H1 (cell line): ENCODE measurements around the gene ERICH3. TPM values are rescaled to one million over a fixed set of nuclear protein-coding genes. Genes with fewer than 3 reads are reported as not detected.

Source experiments
- CTCF ChIA-PET: fragments of 300-600 bp; sonication (Branson Sonifier 250); formaldehyde crosslinking; loops from one replicate; lab custom pipeline; 2021; ENCODE audit not compliant: partially characterized antibody; lab: Charles Lee
- POLR2A ChIA-PET: fragments of 300-600 bp; sonication (Branson Sonifier 250); formaldehyde crosslinking; loops from one replicate; lab custom pipeline; 2021; ENCODE audit warnings: inconsistent platforms; ENCODE audit not compliant: partially characterized antibody; lab: Charles Lee
- DNase-seq, 2 experiments: peaks; one replicate each; pipeline versions ENCODE4 v3.0.0 to v3.0.0-alpha.2; 2010 to 2022; ENCODE audit warnings: low spot score in 2 of 2, low read depth in 1 of 2, mixed read lengths in 1 of 2
- FAIRE-seq: peaks from 2 replicates; lab custom pipeline; 2011; peaks lifted over from hg19 to GRCh38; lab: Jason Lieb, UNC
- H2AFZ ChIP-seq: 2 replicates; pipeline ENCODE4 v1.8.1; 2012; ENCODE audit warnings: low read length, inconsistent platforms
- H2AK5ac ChIP-seq: 2 replicates; pipeline ENCODE4 v1.6.1; 2013; ENCODE audit warnings: low read depth, low read length
- H2BK120ac ChIP-seq: replicated peaks from 2 replicates; pipeline ENCODE3; 2013; ENCODE audit warnings: low read depth, low read length, inconsistent platforms
- H2BK12ac ChIP-seq: 2 replicates; pipeline ENCODE4 v1.6.1; 2013; ENCODE audit warnings: low read depth, low read length
- H2BK15ac ChIP-seq: 2 replicates; pipeline ENCODE4 v1.6.1; 2013; ENCODE audit warnings: low read length
- H2BK20ac ChIP-seq: 2 replicates; pipeline ENCODE4 v1.6.1; 2013; ENCODE audit warnings: low read length
- H2BK5ac ChIP-seq: 2 replicates; pipeline ENCODE4 v1.6.1; 2013; ENCODE audit warnings: low read depth, low read length
- H3K14ac ChIP-seq: 2 replicates; pipeline ENCODE4 v1.6.1; 2013; ENCODE audit warnings: inconsistent platforms; ENCODE audit not compliant: insufficient read length
- H3K18ac ChIP-seq: 2 replicates; pipeline ENCODE4 v1.6.1; 2013; ENCODE audit warnings: low read length; ENCODE audit errors: extremely low read depth
- H3K23ac ChIP-seq: 2 replicates; pipeline ENCODE4 v1.6.1; 2013; ENCODE audit warnings: inconsistent platforms; ENCODE audit not compliant: insufficient read length
- H3K23me2 ChIP-seq: 2 replicates; pipeline ENCODE4 v1.6.1; 2013; ENCODE audit warnings: low read depth, low read length
- H3K27ac ChIP-seq: 2 replicates; pipeline ENCODE4 v1.6.1; 2011; ENCODE audit warnings: low read depth, low read length, inconsistent platforms
- H3K27me3 ChIP-seq, 4 experiments: replicated peaks in 1 of 4; 1 replicate in 1 of 4; 2 replicates in 3 of 4; pipeline versions ENCODE4 v1.6.1 to v1.8.1; 2011 to 2013; ENCODE audit warnings: low read length in 3 of 4, mild to moderate bottlenecking in 3 of 4, inconsistent platforms in 2 of 4, mixed read lengths in 2 of 4, moderate library complexity in 1 of 4; ENCODE audit not compliant: control insufficient read depth in 3 of 4, insufficient read depth in 3 of 4; ENCODE audit errors: extremely low read depth in 1 of 4
- H3K36me3 ChIP-seq, 4 experiments: 2 replicates each; pipeline versions ENCODE4 v1.6.1 to v1.8.1; 2011 to 2013; ENCODE audit warnings: mild to moderate bottlenecking in 4 of 4, low read length in 3 of 4, moderate library complexity in 2 of 4, control low read depth in 1 of 4, inconsistent platforms in 1 of 4; ENCODE audit not compliant: insufficient read depth in 4 of 4, control insufficient read depth in 2 of 4
- H3K4ac ChIP-seq: replicated peaks from 2 replicates; pipeline ENCODE3; 2013; ENCODE audit warnings: low read length, low read depth, mixed read lengths, inconsistent platforms; ENCODE audit not compliant: insufficient read length
- H3K4me1 ChIP-seq, 4 experiments: replicated peaks in 1 of 4; 1 replicate in 1 of 4; 2 replicates in 3 of 4; pipeline versions ENCODE4 v1.6.1 to v1.8.1; 2011 to 2013; ENCODE audit warnings: low read length in 3 of 4, inconsistent platforms in 2 of 4, mixed read lengths in 1 of 4; ENCODE audit not compliant: insufficient read depth in 4 of 4, control insufficient read depth in 3 of 4
- H3K4me2 ChIP-seq, 2 experiments: 2 replicates each; pipeline versions ENCODE4 v1.6.1 to v1.8.1; 2011 to 2013; ENCODE audit warnings: low read depth in 2 of 2, low read length in 2 of 2, control low read depth in 1 of 2, inconsistent platforms in 1 of 2, mild to moderate bottlenecking in 1 of 2; ENCODE audit not compliant: insufficient read depth in 1 of 2
- H3K4me3 ChIP-seq, 4 experiments: fragments of 200-600, 300-600 bp in 1 of 4; sonication (generic), shearing (Covaris generic), sonication (Bioruptor Twin) in 1 of 4; 2 replicates each; pipeline versions ENCODE4 v1.5.1 to v1.8.1; 2011 to 2016; ENCODE audit warnings: low read length in 4 of 4, low read depth in 3 of 4, control low read depth in 2 of 4, inconsistent platforms in 2 of 4, mild to moderate bottlenecking in 2 of 4, mixed read lengths in 1 of 4, moderate library complexity in 1 of 4; ENCODE audit not compliant: insufficient read depth in 2 of 4; ENCODE audit errors: extremely low read depth in 1 of 4
- H3K56ac ChIP-seq: replicated peaks from 2 replicates; pipeline ENCODE3; 2013; ENCODE audit warnings: low read depth, mild to moderate bottlenecking, mixed read lengths, low read length, inconsistent platforms; ENCODE audit not compliant: insufficient read length
- H3K79me1 ChIP-seq: 2 replicates; pipeline ENCODE4 v1.6.1; 2013; ENCODE audit warnings: low read depth, low read length, control low read depth
- H3K79me2 ChIP-seq, 2 experiments: 2 replicates each; pipeline versions ENCODE4 v1.6.1 to v1.8.1; 2012 to 2013; ENCODE audit warnings: low read length in 2 of 2, mild to moderate bottlenecking in 2 of 2, inconsistent platforms in 1 of 2; ENCODE audit not compliant: insufficient read depth in 2 of 2, control insufficient read depth in 1 of 2
- H3K9ac ChIP-seq, 4 experiments: replicated peaks in 1 of 4; 1 replicate in 1 of 4; 2 replicates in 3 of 4; pipeline versions ENCODE4 v1.6.1 to v1.8.1; 2011 to 2013; ENCODE audit warnings: low read depth in 3 of 4, low read length in 3 of 4, control low read depth in 2 of 4, mild to moderate bottlenecking in 2 of 4, moderate library complexity in 2 of 4, inconsistent platforms in 1 of 4; ENCODE audit errors: extremely low read depth in 1 of 4
- H3K9me3 ChIP-seq, 2 experiments: 2 replicates each; pipeline versions ENCODE4 v1.6.1 to v1.8.1; 2012 to 2013; ENCODE audit warnings: mild to moderate bottlenecking in 2 of 2, moderate library complexity in 2 of 2, control low read depth in 1 of 2, inconsistent platforms in 1 of 2, low read depth in 1 of 2, low read length in 1 of 2, mixed read lengths in 1 of 2; ENCODE audit not compliant: insufficient read depth in 2 of 2
- H4K20me1 ChIP-seq, 2 experiments: replicated peaks in 1 of 2; 2 replicates each; pipeline versions ENCODE3 to v1.8.1; 2011 to 2013; ENCODE audit warnings: inconsistent platforms in 2 of 2, low read length in 2 of 2, mild to moderate bottlenecking in 1 of 2; ENCODE audit not compliant: insufficient read depth in 2 of 2, control insufficient read depth in 1 of 2
- H4K5ac ChIP-seq: 2 replicates; pipeline ENCODE4 v1.6.1; 2013; ENCODE audit warnings: low read length, low read depth, mixed read lengths, inconsistent platforms; ENCODE audit not compliant: insufficient read length
- H4K8ac ChIP-seq: 2 replicates; pipeline ENCODE4 v1.8.0; 2013; ENCODE audit warnings: mild to moderate bottlenecking, moderate library complexity, low read length, inconsistent platforms; ENCODE audit not compliant: insufficient read depth; ENCODE audit errors: extremely low read depth
- H4K91ac ChIP-seq: replicated peaks from 2 replicates; pipeline ENCODE3; 2013; ENCODE audit warnings: low read length, mixed read lengths, inconsistent platforms; ENCODE audit not compliant: insufficient read length
- RXRA ChIP-seq: IDR thresholded peaks from 2 replicates; pipeline ENCODE4 v1.6.1; 2011; ENCODE audit warnings: low read depth, mild to moderate bottlenecking, low read length, moderate library complexity; ENCODE audit not compliant: insufficient read depth
- SAP30 ChIP-seq: fragments of 300-600 bp; sonication (generic); IDR thresholded peaks from 2 replicates; pipeline ENCODE4 v1.7.1; 2012; ENCODE audit warnings: low read length, moderate library complexity, mild to moderate bottlenecking, inconsistent platforms; ENCODE audit not compliant: insufficient read depth, insufficient replicate concordance
- SIN3A ChIP-seq, 2 experiments: IDR thresholded peaks in 1 of 2; conservative IDR thresholded peaks in 1 of 2; 2 replicates each; pipeline ENCODE4 v1.6.1; 2011 to 2012; ENCODE audit warnings: low read length in 2 of 2, improper control_type of control experiment in 1 of 2, low read depth in 1 of 2, mild to moderate bottlenecking in 1 of 2
- USF2 ChIP-seq: IDR thresholded peaks from 2 replicates; pipeline ENCODE4 v1.6.1; 2011; ENCODE audit warnings: low read length, improper control_type of control experiment
- WGBS, 2 experiments: shearing (Covaris generic) in 1 of 2; methylation state at CpG; one replicate each; pipeline versions ENCODE4 v1.1.6 to v1.1.7; 2013 to 2015; ENCODE audit warnings: low lambda C conversion rate in 2 of 2, mixed read lengths in 2 of 2, inconsistent platforms in 1 of 2, low coverage in 1 of 2, missing lambda C conversion rate in 1 of 2; ENCODE audit not compliant: insufficient replicate concordance in 2 of 2, insufficient coverage in 1 of 2, insufficient read length in 1 of 2; ENCODE audit errors: extremely low coverage in 1 of 2, missing lambda C conversion rate in 1 of 2; 5-methylcytosine and 5-hydroxymethylcytosine counted together
- polyA plus RNA-seq, 7 experiments: library from polyadenylated mRNA; depleted of rRNA in 3 of 7; stranded (reverse) in 5 of 7; unstranded in 2 of 7; fragments of >200 nt in 5 of 7; fragments of 200-250 nt in 2 of 7; gene quantifications; 1 replicate in 5 of 7; 2 replicates in 1 of 7; 4 replicates in 1 of 7; pipeline versions ENCODE4 v1.2.1 to v1.2.3, GENCODE V29; 2011 to 2013; ENCODE audit warnings: missing spikeins in 2 of 7, mixed read lengths in 2 of 7
- total RNA-seq: library from RNA; stranded (reverse); fragmentation: NEBNext Ultra II Directional; extraction: Animal tissue kit (Norgen Biotek cat#: 25700); gene quantifications from 2 replicates; pipeline ENCODE4 v1.2.1, GENCODE V29; 2021
- TF ChIP-seq, protein P1 (sequence below): IDR thresholded peaks from 2 replicates; pipeline ENCODE4 v1.6.1; 2012; ENCODE audit warnings: inconsistent platforms

ERICH3 gene
- total and polyA plus RNA-seq, 2 of the 8 experiments (the other 6 are each of a cell fraction or from before 2014, with no cell fraction given) = 0.02 TPM; not detected in 1

DNA sequence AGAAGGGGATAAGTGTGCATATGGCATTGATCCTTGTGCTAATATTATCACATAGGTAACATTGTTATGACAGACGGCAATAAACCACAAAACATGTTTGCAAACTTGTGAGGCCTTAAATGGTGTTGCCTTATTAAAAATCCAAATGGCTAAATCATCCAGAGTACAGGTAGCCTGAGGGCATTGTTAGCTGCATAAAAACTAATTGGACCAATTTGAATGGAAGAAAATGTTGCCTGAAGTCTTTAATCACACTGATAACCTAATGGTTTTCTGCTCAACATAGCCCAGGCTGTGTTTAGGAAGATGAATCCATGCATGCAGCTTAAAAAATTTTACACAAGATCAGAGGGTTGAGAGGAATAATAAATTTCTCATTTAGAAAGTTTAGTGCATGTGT lies 141.8 kb downstream of the ERICH3 start:
- Histone ChIP-seq H3K9me3 (no peaks in the 10 kb centered on the region), H4K8ac (no peak overlapping the region)
- TF ChIP-seq SAP30 (no peak), USF2 (no peak), RXRA (no peak), SIN3A (conservative IDR thresholded peaks at IDR 0.05 in 1 of 2, IDR thresholded peaks at IDR 0.05 in 1 of 2; ENCODE audit: low read depth in 1 of 2, low read length in 2 of 2) (no peak)
- TF ChIP-seq, protein P1, sequence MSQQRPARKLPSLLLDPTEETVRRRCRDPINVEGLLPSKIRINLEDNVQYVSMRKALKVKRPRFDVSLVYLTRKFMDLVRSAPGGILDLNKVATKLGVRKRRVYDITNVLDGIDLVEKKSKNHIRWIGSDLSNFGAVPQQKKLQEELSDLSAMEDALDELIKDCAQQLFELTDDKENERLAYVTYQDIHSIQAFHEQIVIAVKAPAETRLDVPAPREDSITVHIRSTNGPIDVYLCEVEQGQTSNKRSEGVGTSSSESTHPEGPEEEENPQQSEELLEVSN = no peak
- TF ChIP-seq, all 59 proteins: peak for 0
- no peak overlapping the region for H2BK120ac ChIP-seq
- H3K27me3 ChIP-seq = no peaks in the 10 kb centered on the region
- ChIA-PET POLR2A (no interaction called here), CTCF (interaction anchor here (0.9 kb wide), 1 partner anchor 840 kb away, joined by 3 read pairs; no protein-coding TSS in a partner anchor)
- no peaks in the 10 kb centered on the region for H3K4me1 ChIP-seq
- no peak overlapping the region for H2BK15ac ChIP-seq
- H3K18ac ChIP-seq = no peak overlapping the region
- no peak overlapping the region for H2AK5ac ChIP-seq
- no peak overlapping the region for H2BK12ac ChIP-seq
- 88% methylated on average over 1 of the region's 1 CpG; no CpG with 5 or more reads in 1 of the 2 experiments for WGBS, 2 experiments
- no peak for DNase-seq
- H3K4ac ChIP-seq = no peak overlapping the region
- H3K79me1 ChIP-seq = no peaks in the 10 kb centered on the region
- H4K20me1 ChIP-seq = no peaks in the 10 kb centered on the region
- H3K9ac ChIP-seq = no peak overlapping the region
- H2BK20ac ChIP-seq = no peak overlapping the region
- no peak overlapping the region for H3K56ac ChIP-seq
- H4K5ac ChIP-seq = no peak overlapping the region
- no peak overlapping the region for H4K91ac ChIP-seq
- H3K4me2 ChIP-seq = no peak overlapping the region
- H3K79me2 ChIP-seq = no peaks in the 10 kb centered on the region
- H3K23ac ChIP-seq = no peak overlapping the region
- no peak overlapping the region for H3K4me3 ChIP-seq
- H2BK5ac ChIP-seq = no peak overlapping the region
- no peak overlapping the region for H3K14ac ChIP-seq
- no peaks in the 10 kb centered on the region for H3K36me3 ChIP-seq
- H3K27ac ChIP-seq = no peak overlapping the region
- peaks cover 4% of the 10 kb centered on the region for H3K23me2 ChIP-seq
- H2AFZ ChIP-seq = no peak overlapping the region
- FAIRE-seq = no peak
